Jurkat, Clone E6-1 (cell line): ENCODE measurements around the gene LINC00237.
A peak's percentile ranks its signal among the peaks of the same experiment; 100 is the strongest.

Experiments
- DNase-seq: peaks from one replicate; pipeline ENCODE4 v3.0.0-alpha.2; 2011; ENCODE audit warnings: low read depth, low spot score
- H3K4me3 ChIP-seq: 2 replicates; pipeline ENCODE4 v1.5.1; 2011; ENCODE audit warnings: mild to moderate bottlenecking, low read length, control low read depth, moderate library complexity

Gene LINC00237

DNA sequence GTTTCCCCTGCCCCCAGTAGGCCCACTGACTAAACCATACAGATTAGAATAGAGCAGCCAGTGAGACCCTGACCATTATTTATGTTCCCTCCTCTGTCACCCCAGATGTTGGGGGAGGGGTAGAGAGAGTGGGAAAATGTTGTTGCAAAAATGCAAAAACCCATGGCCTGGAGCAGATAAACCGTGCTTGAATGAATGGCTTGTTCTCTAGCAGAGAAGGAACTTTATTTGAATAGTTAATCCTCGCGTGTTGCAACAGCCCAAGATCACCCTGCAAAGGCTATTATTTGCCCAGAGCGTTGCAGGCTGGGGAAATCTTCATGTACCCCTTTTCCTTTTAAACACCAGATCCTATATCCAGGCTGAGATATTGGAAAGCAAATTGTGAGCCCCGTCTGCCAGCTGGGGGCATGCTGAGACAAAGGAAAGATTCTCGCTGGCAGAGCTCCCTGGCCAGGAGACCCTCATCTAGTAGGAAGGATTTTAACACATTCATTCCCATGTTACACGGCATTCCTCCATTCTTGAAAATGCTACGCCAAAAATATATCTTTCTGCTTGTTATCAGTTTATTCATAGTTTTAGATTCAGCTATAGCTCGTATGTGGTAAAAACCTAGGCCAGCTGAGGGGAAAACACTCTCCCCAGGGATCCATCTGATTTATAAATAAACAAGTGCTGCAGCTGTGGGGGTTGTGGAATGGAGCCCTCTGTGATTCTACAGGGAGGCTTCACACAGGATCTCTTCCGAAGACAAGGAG is 53.0 kb downstream of the LINC00237 start:
- H3K4me3 ChIP-seq = no peak overlapping the region
- DNase-seq = no peak

- DNase-seq = no peak
- H3K4me3 ChIP-seq = no peak overlapping the region
These were observed 53.5 kb downstream of the LINC00237 start for GRCh38 chr20:21052686-21053001.

GRCh38 chr20:21052241-21052640 is 53.9 kb downstream of the LINC00237 start:
- H3K4me3 ChIP-seq = no peak overlapping the region

DNA sequence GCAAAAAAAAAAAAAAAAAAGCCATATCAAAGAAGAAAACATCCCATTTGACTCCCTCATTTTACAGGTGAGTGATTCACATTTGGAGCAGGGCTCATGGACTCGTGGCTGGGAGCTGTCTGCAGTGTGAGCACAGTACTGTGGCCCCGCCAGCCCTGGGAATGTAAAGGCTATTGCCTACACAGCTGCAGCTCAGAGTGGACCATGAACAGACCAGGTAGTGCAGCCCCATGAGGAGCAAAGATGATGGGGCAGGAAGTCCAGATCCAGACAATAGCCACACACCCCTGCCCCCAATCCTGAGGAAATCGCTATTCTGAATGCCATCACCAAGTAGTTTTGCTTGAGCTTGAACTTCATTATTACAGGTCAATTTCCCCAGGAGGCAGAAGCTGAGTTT is 55.4 kb downstream of the LINC00237 start:
- DNase-seq = no peak

More at GRCh38 chr20:21052241-21052640, 53.9 kb downstream of the LINC00237 start:
- no peak for DNase-seq

DNA sequence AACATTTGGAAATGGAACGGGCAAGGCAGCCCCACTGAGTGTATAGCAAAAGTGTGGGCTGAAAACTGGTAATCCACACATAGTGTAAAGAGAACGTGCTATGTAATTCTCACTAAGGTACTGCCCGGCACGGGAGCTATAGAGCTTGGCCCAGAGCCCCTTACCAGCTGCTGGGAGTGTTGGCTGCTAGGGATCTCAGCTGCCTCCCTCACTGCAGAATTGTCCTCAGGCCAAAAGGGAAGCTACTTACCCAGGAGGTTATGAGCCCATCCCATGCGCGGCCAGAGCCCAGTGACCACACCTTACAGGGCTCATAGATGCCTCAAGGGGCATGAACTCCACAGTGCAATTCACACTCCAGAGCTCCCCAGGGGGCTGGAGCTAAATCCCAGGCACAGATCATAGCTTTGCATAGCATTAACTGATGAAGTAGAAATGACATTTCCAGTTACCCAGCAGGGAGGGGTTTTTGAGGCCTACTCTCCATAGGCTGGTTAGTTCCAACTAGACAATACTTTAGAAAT is 56.8 kb downstream of the LINC00237 start:
- H3K4me3 ChIP-seq = no peak overlapping the region
- no peak for DNase-seq

More for the DNA sequence above, 55.4 kb downstream of the LINC00237 start:
- H3K4me3 ChIP-seq = no peak overlapping the region

- H3K4me3 ChIP-seq = no peak overlapping the region
- DNase-seq = peak; percentile 7
These were observed 57.3 kb downstream of the LINC00237 start for GRCh38 chr20:21048841-21049273.

GRCh38 chr20:21047981-21048380 is 58.2 kb downstream of the LINC00237 start:
- H3K4me3 ChIP-seq = no peak overlapping the region
- no peak for DNase-seq

DNA sequence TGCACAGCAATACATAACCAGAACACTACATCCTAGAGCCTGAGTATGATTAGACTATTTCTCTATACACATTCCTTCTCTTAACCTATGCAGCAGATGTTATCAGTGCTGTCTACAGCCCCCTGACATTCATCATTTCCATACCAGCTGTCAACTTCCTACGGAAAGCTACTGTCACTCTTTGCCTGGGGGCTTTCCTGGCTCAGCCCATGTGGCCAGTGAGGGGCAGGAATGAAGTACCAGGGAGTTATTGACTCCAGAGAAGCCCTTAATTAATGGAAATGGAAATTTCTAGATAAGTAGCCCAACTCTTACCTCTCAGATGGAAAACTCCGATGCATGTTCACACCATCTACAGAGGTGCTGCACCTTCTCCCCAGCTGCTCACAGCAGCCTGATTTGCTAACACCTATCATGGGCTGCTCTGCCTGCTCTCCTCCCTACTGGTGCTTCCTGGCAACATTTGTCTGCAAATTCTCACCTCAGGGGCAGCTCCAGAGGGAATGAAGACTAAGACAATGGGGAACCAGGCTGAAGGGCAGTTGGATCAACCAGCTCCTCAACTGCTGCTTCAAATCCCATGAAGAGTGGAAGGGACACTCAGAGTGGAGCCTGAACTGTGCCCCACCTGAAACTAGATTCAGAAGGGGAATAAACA is 59.6 kb downstream of the LINC00237 start:
- no peak overlapping the region for H3K4me3 ChIP-seq
- no peak for DNase-seq
